GM21737 (cell line): ENCODE results near the gene SFXN5.
"Not testable (repeated sequence)": the region's sequence is repeated elsewhere in the genome, so short reads cannot be mapped to it uniquely, and the experiment has no call there.

Source experiments
- ATAC-seq: cut with Tn5 transposase; IDR thresholded peaks from one replicate; pipeline ENCODE4 v1.9.1; 2021; ENCODE audit warnings: mild to moderate bottlenecking, moderate library complexity; ENCODE audit not compliant: unreplicated experiment

Gene SFXN5

DNA sequence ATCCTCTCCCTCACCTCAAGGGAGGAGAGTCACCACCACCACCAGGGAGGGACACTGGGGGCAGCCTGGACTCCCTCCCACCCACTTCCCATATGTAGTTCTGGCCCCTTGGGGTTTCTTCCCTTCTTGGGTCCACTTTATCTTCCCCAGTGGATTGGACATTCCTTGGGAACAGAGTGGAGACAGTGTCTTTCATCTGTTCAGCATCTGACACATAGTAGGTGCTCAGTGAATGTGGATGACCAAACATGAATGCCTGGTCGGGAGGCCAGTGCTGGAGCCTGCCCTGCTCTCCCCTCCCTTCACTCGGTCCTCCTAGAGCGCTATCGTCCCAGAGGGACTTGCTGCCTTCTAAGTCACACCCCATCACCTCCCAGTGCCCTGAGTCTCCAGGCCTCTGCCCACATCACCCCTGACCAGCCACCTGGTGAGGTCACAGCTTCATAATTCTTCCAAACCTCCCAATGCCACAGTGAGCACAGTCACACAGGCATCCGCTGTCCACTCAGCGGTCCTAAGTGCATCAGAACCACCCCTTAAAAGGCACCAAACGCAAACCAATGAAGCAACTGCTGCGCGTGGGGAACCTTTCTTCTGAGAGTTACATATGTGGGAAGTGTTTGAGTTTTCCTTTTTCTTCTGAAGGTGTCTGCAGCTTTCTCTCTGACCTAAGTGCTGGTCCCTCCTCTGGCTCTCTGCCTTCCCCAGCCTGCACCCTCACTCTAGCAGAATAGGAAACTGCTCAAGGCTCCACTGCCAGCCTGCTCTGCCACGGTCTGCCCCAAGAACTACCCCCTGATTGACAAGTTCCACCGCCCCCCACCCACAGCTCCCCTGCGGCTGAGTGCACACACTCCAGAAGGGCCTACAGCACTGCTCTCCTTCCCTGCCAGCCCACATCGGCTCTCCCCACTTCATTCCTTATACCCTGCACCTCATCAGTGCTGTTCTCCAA lies 7.2 kb upstream of the SFXN5 start:
- no peak for ATAC-seq

DNA sequence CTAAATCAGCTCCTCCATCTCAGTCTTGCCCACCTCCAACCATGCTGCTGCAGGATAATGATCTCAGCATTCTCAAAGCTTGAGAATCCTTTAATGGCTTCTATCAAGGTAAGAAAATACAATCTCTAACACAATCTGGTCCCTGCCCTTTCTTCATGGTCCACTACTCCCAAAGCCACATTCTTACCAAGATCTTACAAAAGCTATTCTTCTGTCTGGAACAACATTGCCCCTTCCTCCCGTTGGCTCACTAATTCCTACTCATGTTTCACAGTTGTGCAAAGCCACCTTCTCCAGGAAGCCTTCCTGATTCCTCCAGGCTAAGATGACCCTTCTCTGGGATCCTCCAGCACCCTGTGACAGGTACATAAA lies 5.9 kb upstream of the SFXN5 start:
- no peak for ATAC-seq

- no peak for ATAC-seq
These were observed 5.3 kb upstream of the SFXN5 start for GRCh38 chr2:73076701-73077423.

GRCh38 chr2:73075477-73076373 lies 4.2 kb upstream of the SFXN5 start:
- ATAC-seq, result no peak

DNA sequence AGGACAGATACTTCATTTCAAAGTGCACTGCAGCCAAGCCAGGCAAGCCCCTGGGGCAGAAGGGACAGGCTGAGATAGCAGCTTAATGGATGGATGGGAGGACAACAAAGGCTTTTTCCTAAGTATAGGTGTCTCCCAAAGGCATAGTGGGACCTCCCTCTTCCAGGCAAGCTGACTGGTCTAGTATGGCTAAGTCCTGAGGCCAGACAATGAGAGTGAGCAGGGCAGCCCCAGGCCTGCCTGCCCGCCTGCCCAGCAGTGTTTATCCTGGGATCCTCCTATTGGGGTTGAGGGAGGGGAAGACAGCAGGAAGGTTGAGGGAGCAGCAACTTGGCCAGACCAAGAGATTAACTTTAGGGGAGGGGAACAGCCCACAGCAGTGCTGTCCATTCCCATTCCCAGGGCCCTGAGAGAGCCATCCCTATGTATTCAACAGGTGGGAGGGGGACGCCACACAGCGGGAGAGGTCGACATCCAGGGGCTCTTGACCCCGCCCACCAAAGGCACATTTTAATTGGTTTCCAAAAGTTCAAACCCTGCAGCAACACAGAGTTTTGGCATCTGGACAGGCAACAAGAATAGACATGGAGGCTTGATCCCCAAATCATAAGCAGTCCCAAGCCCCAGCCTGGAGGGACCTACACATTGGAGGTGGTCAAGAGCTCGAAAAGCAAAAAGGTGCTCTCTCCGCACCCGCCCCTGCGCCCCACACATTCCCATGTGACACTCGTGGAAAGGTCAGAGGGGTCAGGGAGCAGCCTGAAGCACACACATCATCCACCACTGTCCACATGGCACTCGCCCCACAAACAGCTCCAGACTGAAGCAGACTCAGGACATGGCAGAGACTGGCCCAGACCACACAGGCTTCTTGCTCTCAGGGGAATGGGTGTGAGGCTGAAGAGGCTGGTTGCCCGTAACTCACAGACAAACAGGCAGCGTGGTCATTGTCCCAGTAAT lies 2.9 kb upstream of the SFXN5 start:
- ATAC-seq, result no peak

- ATAC-seq, result no peak
These were observed 904 bp upstream of the SFXN5 start for GRCh38 chr2:73072416-73072815.

- ATAC-seq, result peak; percentile 3
These were observed 550 bp upstream of the SFXN5 start for GRCh38 chr2:73072129-73072395.

GRCh38 chr2:73070643-73071359 lies 711 bp downstream of the SFXN5 start:
- ATAC-seq, result peak; percentile 14

GRCh38 chr2:73069855-73070642 lies 1.5 kb downstream of the SFXN5 start:
- ATAC-seq, result no peak

DNA sequence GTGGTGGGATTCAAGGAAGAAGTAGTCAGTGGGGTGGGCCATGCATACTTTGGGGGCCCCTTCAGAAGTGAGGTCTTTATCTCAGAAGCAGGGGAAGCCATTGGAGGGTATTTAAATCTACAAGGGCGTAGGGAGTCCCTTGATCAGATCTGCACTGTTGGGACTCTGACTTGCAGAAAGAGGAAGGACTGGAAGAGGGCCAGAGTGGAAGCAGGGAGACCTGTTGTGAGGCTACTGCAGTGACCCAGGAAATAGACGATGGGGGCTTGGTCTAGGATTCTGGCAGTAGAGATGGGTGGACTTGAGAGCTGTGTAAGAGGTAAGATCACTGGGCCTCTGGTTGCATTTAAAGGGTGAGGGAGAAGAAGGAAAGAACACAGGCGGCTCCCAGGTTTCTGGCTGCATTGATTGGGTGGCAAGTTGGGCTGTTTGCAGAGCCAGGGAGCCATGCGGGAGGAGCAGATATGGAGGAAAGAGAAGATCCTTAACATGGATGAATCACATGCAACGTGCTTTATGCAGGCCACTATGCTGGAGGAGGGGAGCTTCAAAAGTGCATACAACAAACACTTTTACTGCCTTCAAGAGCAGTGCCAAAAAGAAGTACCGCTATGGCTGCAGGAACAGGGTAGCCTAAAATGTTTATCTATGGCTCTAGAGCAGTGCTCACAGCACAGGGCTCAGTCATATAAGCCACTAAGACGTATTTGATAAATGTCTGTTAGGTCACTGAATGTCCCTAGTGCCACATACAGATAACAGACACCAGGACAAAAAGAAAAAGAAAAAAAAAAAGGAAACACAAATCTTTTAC lies 2.3 kb downstream of the SFXN5 start:
- ATAC-seq, result no peak

- no peak for ATAC-seq
These were observed 3.4 kb downstream of the SFXN5 start for GRCh38 chr2:73068147-73068546.

GRCh38 chr2:73067043-73067442 lies 4.5 kb downstream of the SFXN5 start:
- ATAC-seq, result no peak

- not testable (repeated sequence) for ATAC-seq
These were observed 6.4 kb downstream of the SFXN5 start for GRCh38 chr2:73065070-73065469.

GRCh38 chr2:73063909-73064875 lies 7.3 kb downstream of the SFXN5 start:
- no peak for ATAC-seq

DNA sequence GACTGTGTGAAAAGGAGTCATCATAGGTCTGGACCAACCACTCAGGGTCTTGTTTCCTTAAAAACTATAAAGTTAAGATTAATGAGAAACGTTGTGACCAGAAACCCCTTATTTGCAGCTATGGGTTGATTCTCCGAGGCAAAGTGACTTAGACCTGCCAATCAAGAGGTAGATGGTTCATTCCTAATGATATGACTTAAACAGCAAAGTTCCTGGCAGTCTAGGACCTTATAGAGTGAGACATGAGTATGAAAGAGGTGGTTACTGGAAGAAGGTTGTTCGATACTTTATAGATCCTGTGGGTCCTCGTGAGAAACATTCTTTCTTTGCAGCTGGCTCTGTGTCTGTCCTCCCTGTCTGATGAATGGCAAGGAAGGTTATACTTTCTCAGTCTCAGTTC lies 8.0 kb downstream of the SFXN5 start:
- no peak for ATAC-seq

GRCh38 chr2:73059106-73059505 lies 12.4 kb downstream of the SFXN5 start:
- ATAC-seq, result no peak

- no peak for ATAC-seq
These were observed 16.5 kb downstream of the SFXN5 start for GRCh38 chr2:73054980-73055379.
